ENCODE results near the gene FIBCD1.
"Not testable (repeated sequence)": the region's sequence is repeated elsewhere in the genome, so short reads cannot be mapped to it uniquely, and the experiment has no call there.

Gene FIBCD1

GRCh38 chr9:130921989-130922892 lies 16.8 kb downstream of the FIBCD1 start:
- no peak for DNase-seq (ENCODE audit: low read depth)

GRCh38 chr9:130921300-130921988 lies 17.6 kb downstream of the FIBCD1 start:
- DNase-seq (ENCODE audit: low read depth), result no peak

GRCh38 chr9:130920762-130921299 lies 18.2 kb downstream of the FIBCD1 start:
- DNase-seq (ENCODE audit: low read depth), result no peak

- no peak for DNase-seq (ENCODE audit: low read depth)
Observed at GRCh38 chr9:130920233-130920632, 18.8 kb downstream of the FIBCD1 start.

- DNase-seq (ENCODE audit: low read depth), result no peak
Observed at GRCh38 chr9:130919559-130920145, 19.4 kb downstream of the FIBCD1 start.

GRCh38 chr9:130918826-130919558 lies 20.1 kb downstream of the FIBCD1 start:
- DNase-seq (ENCODE audit: low read depth), result no peak

GRCh38 chr9:130918101-130918825 lies 20.8 kb downstream of the FIBCD1 start:
- DNase-seq (ENCODE audit: low read depth), result no peak

GRCh38 chr9:130917168-130917960 lies 21.7 kb downstream of the FIBCD1 start:
- DNase-seq (ENCODE audit: low read depth), result no peak

GRCh38 chr9:130915096-130915447 lies 24.0 kb downstream of the FIBCD1 start:
- no peak for DNase-seq (ENCODE audit: low read depth)

GRCh38 chr9:130914417-130915095 lies 24.5 kb downstream of the FIBCD1 start:
- no peak for DNase-seq (ENCODE audit: low read depth)

GRCh38 chr9:130913599-130914416 lies 25.2 kb downstream of the FIBCD1 start:
- no peak for DNase-seq (ENCODE audit: low read depth)

- no peak for DNase-seq (ENCODE audit: low read depth)
Observed at GRCh38 chr9:130912932-130913598, 26.0 kb downstream of the FIBCD1 start.

GRCh38 chr9:130911254-130912049 lies 27.6 kb downstream of the FIBCD1 start:
- no peak for DNase-seq (ENCODE audit: low read depth)

- DNase-seq (ENCODE audit: low read depth), result not testable (repeated sequence)
Observed at GRCh38 chr9:130910670-130911069, 28.4 kb downstream of the FIBCD1 start.

- not testable (repeated sequence) for DNase-seq (ENCODE audit: low read depth)
Observed at GRCh38 chr9:130910041-130910440, 29.0 kb downstream of the FIBCD1 start.

- DNase-seq (ENCODE audit: low read depth), result no peak
Observed at GRCh38 chr9:130908878-130909355, 30.1 kb downstream of the FIBCD1 start.

- DNase-seq (ENCODE audit: low read depth), result no peak
Observed at GRCh38 chr9:130908146-130908877, 30.7 kb downstream of the FIBCD1 start.

All from activated gamma-delta T cell treated with anti-CD3 and anti-CD28 coated beads, Interleukin-2, amount 50 U/mL, for 16 hours (primary cell).